ENCODE results near the gene SLC37A2.

The SLC37A2 gene

DNA sequence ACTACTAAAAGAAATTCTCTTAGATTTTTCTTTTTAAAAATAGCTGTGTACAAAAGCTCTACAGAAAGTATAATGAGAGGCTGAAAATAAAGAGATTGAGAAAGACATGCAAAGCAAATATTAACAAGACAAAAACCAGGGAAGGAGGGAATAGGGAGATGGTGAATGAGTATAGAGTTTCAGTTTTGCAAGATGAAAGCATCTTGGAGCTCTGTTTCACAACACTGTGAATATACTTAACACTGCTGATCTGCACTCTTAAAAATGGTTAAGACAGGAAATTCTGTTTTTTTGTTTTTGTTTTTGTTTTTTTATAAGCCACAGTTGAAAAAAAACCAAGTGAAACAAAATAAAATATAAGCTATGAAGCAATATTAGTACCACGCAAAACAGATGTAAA lies 42.8 kb downstream of the SLC37A2 start:
- peak; percentile 14 for DNase-seq (ENCODE audit: low read depth)
- TF ChIP-seq CTCF (conservative IDR thresholded peaks at IDR 0.05; ENCODE audit: control insufficient read depth, insufficient read depth, low read depth, low read length), result no peak
- no peak overlapping the region for H3K4me3 ChIP-seq (ENCODE audit: control insufficient read depth, low read depth, low read length)

DNA sequence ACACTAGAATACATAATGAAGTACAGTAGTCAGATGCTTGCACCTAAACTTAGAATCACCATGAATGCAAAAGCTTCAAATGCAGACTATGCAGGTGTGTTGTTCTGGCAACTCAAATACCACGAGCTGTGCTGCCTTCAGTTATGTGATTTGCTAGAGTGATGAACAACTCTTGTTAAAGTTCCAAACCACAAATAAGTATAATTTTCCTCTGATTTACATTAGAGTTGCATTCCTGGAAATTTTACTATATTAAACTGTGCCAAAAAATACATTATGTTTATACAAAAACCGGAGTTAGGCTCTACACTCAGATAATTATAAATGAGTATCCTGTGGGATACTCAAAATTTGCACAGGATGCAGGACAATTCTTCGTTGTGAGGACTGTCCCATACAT lies 45.4 kb downstream of the SLC37A2 start:
- no peak overlapping the region for H3K4me3 ChIP-seq (ENCODE audit: control insufficient read depth, low read depth, low read length)
- DNase-seq (ENCODE audit: low read depth), result no peak
- TF ChIP-seq CTCF (conservative IDR thresholded peaks at IDR 0.05; ENCODE audit: control insufficient read depth, insufficient read depth, low read depth, low read length), result no peak

DNA sequence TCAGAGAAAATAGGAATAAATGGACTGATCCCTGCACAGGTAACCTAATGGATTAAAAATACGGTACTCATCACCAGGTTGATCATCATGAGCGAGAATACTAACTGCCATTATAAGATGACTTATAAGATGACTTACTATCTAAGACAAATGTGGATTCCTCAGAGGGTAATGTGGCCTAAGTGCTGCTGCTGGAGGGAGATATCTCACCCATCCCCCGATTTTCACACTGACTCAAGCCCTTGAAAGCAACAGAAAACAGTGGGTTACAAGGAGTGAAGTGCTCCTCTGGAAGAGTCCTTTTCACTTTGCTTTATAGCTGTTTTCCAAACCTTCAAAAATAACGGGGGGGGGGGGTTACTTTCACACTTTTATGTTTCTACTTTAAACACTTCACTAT lies 47.4 kb downstream of the SLC37A2 start:
- DNase-seq (ENCODE audit: low read depth), result peak; percentile 16
- no peak for TF ChIP-seq CTCF (conservative IDR thresholded peaks at IDR 0.05; ENCODE audit: control insufficient read depth, insufficient read depth, low read depth, low read length)
- H3K4me3 ChIP-seq (ENCODE audit: control insufficient read depth, low read depth, low read length), result peak overlapping the region; percentile 99

DNA sequence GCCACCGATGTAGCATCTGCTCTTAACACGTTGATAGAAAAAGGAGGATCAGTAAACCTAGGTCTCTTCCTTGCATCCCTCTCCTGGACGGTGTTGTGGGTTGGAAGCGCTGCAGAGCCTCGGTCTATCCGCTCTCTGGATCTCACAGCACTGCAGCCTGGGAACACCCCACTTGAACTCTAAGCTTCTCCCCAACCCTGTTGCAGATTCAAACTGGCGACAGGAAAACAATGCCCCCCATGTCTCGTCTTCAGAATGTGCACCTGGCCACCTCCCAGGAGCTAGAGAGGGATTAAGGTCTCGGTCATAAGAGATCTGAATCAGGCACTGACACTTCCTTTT lies 47.9 kb downstream of the SLC37A2 start:
- H3K4me3 ChIP-seq (ENCODE audit: control insufficient read depth, low read depth, low read length), result peak overlapping the region; percentile 99
- peak; percentile 8 for DNase-seq (ENCODE audit: low read depth)
- no peak for TF ChIP-seq CTCF (conservative IDR thresholded peaks at IDR 0.05; ENCODE audit: control insufficient read depth, insufficient read depth, low read depth, low read length)

DNA sequence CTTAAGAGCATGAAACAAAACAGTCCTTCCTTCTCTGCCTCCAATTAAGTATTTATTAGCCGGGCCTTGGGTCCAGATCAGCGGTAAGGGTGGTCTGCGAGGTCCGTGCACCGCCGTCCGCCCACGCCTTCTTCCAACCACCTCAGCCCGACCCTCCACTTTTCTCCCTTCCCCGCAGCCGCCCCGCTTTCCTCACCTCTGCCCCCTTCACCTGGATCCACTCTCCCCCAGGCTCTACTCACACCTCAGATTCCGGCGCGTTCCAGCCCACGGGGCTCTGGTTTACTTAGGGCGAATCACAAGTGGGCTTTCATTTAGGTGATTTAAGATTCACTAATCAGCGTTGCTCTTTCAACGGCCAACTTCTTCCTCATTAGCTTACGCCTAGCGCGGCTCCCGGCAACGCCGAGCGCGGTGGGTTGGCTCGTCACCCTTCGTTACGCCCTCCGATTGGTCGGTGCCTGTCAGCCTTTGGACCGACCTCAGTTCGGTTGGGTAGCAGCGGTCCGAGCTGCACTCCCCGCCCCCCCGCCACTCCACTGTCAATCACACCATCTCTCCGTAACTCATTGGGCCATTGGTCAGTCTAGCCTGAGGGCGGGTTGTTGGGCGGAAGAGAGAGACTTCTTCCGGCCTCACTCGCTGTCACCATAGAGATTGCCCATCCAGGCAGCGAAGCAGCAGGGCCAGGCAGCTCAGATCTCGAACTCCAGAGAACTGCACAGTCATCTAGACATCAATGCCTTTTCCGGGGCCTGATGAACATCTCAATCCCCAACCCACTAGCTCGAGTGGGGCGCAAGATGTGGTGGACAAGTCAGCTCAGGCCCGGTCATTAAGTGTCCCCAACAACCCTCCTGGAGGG lies 48.5 kb downstream of the SLC37A2 start, which contains the start of gene TMEM218:
TSS of gene TMEM218 (minus strand) at position 284 of the 865 bp plus-strand sequence. CDS start 9,385 bp downstream, outside the sequence.
- H3K4me3 ChIP-seq (ENCODE audit: control insufficient read depth, low read depth, low read length), result peak within 1 kb of the TSS; percentile 99
- DNase-seq (ENCODE audit: low read depth), result peak; percentile 99
- no peak for TF ChIP-seq CTCF (conservative IDR thresholded peaks at IDR 0.05; ENCODE audit: control insufficient read depth, insufficient read depth, low read depth, low read length)

- no peak for DNase-seq (ENCODE audit: low read depth)
- TF ChIP-seq CTCF (conservative IDR thresholded peaks at IDR 0.05; ENCODE audit: control insufficient read depth, insufficient read depth, low read depth, low read length), result no peak
- peak overlapping the region; percentile 44 for H3K4me3 ChIP-seq (ENCODE audit: control insufficient read depth, low read depth, low read length)
Measured at GRCh38 chr11:125112208-125112604, 49.1 kb downstream of the SLC37A2 start.
